Astrocyte of the cerebellum (primary cell): ENCODE measurements around the gene CA5A.
A peak's percentile ranks its signal among the peaks of the same experiment; 100 is the strongest.

Experiments
- DNase-seq: peaks from one replicate; pipeline ENCODE4 v3.0.0-alpha.2; 2011; ENCODE audit warnings: low read depth
- H3K4me3 ChIP-seq: 2 replicates; pipeline ENCODE4 v1.5.1; 2011; ENCODE audit warnings: mild to moderate bottlenecking, low read depth, low read length, moderate library complexity
- CTCF ChIP-seq: IDR thresholded peaks from 2 replicates; pipeline ENCODE4 v1.5.1; 2012; ENCODE audit warnings: low read length, low read depth, moderate library complexity, mild to moderate bottlenecking; ENCODE audit errors: missing control alignments
- in situ Hi-C: cut with HindIII; loops from 2 replicates; pipeline ENCODE4 v1.10.0; 2017; ENCODE audit warnings: low sequenced_read_pairs

The CA5A gene

GRCh38 chr16:87951552-87952538, 15.5 kb upstream of the CA5A start:
- TF ChIP-seq CTCF, result peak; percentile 26
- H3K4me3 ChIP-seq, result peak overlapping the region; percentile 83
- DNase-seq, result no peak
- in situ Hi-C loops, result no loop called here

GRCh38 chr16:87950765-87951551, 14.6 kb upstream of the CA5A start, which contains the start of gene BANP:
Gene BANP (plus strand): TSS chr16:87951434. CDS start chr16:87975116, 23,682 bp downstream.
- H3K4me3 ChIP-seq, result peak within 1 kb of the TSS; percentile 83
- in situ Hi-C loops, result no loop called here
- TF ChIP-seq CTCF, result peak; percentile 48
- peak; percentile 97 for DNase-seq

- no peak for DNase-seq
- in situ Hi-C loops, result no loop called here
Measured at GRCh38 chr16:87949071-87949744, 12.9 kb upstream of the CA5A start.

GRCh38 chr16:87948735-87949070, 12.4 kb upstream of the CA5A start:
- no peak for DNase-seq
- in situ Hi-C loops, result no loop called here
- no peak for TF ChIP-seq CTCF
- H3K4me3 ChIP-seq, result no peak overlapping the region

More at GRCh38 chr16:87949071-87949744, 12.9 kb upstream of the CA5A start:
- H3K4me3 ChIP-seq, result no peak overlapping the region
- TF ChIP-seq CTCF, result no peak

GRCh38 chr16:87948119-87948545, 11.8 kb upstream of the CA5A start:
- DNase-seq, result no peak
- H3K4me3 ChIP-seq, result no peak overlapping the region
- in situ Hi-C loops, result no loop called here
- no peak for TF ChIP-seq CTCF

- in situ Hi-C loops, result no loop called here
- no peak for DNase-seq
- TF ChIP-seq CTCF, result no peak
- H3K4me3 ChIP-seq, result no peak overlapping the region
Measured at GRCh38 chr16:87947356-87948118, 11.2 kb upstream of the CA5A start.
